H9 (cell line): Measurements from ENCODE around the gene TPM2. TPM values are rescaled to one million over a fixed set of nuclear protein-coding genes. Genes with fewer than 3 reads are reported as not detected.

Experiments
- DNase-seq: peaks from one replicate; pipeline ENCODE4 v3.0.0-alpha.2; 2017
- H2AFZ ChIP-seq: one replicate; pipeline ENCODE4 v1.6.1; 2013; ENCODE audit warnings: mild to moderate bottlenecking, low read length, control low read depth, moderate library complexity
- H2AK5ac ChIP-seq: 2 replicates; pipeline ENCODE4 v1.6.1; 2013; ENCODE audit warnings: low read length, control low read depth, mixed read lengths; ENCODE audit not compliant: insufficient read length
- H2BK120ac ChIP-seq: one replicate; pipeline ENCODE4 v1.6.1; 2013; ENCODE audit warnings: low read depth, mild to moderate bottlenecking, low read length, control low read depth, inconsistent platforms; ENCODE audit not compliant: poor library complexity, severe bottlenecking
- H2BK12ac ChIP-seq: 2 replicates; pipeline ENCODE4 v1.6.1; 2013; ENCODE audit warnings: low read length, control low read depth, mixed read lengths, low read depth; ENCODE audit not compliant: insufficient read length
- H2BK15ac ChIP-seq: 2 replicates; pipeline ENCODE4 v1.6.1; 2013; ENCODE audit warnings: low read depth, low read length, control low read depth
- H2BK20ac ChIP-seq: one replicate; pipeline ENCODE4 v1.6.1; 2013; ENCODE audit warnings: low read depth, mild to moderate bottlenecking, low read length, control low read depth, inconsistent platforms; ENCODE audit not compliant: poor library complexity, severe bottlenecking
- H2BK5ac ChIP-seq: 2 replicates; pipeline ENCODE4 v1.6.1; 2013; ENCODE audit warnings: low read length, control low read depth, mixed read lengths; ENCODE audit not compliant: insufficient read length
- H3K14ac ChIP-seq: 2 replicates; pipeline ENCODE4 v1.6.1; 2013; ENCODE audit warnings: low read length, control low read depth; ENCODE audit not compliant: insufficient read depth
- H3K18ac ChIP-seq: 2 replicates; pipeline ENCODE4 v1.6.1; 2013; ENCODE audit warnings: low read depth, mild to moderate bottlenecking, mixed read lengths, low read length, control low read depth; ENCODE audit not compliant: insufficient read length
- H3K23ac ChIP-seq: 2 replicates; pipeline ENCODE4 v1.6.1; 2013; ENCODE audit warnings: low read length, control low read depth, mixed read lengths, low read depth; ENCODE audit not compliant: insufficient read length
- H3K23me2 ChIP-seq: 2 replicates; pipeline ENCODE4 v1.6.1; 2013; ENCODE audit warnings: low read depth, mild to moderate bottlenecking, mixed read lengths, low read length, control low read depth; ENCODE audit not compliant: insufficient read length, poor library complexity, severe bottlenecking
- H3K27ac ChIP-seq: 2 replicates; pipeline ENCODE4 v1.5.1; 2013; ENCODE audit warnings: low read length, control low read depth, mixed read lengths, low read depth; ENCODE audit not compliant: insufficient read length
- H3K27me3 ChIP-seq: 2 replicates; pipeline ENCODE4 v1.6.1; 2013; ENCODE audit warnings: low read length, control low read depth, inconsistent platforms; ENCODE audit not compliant: insufficient read depth
- H3K4ac ChIP-seq: 2 replicates; pipeline ENCODE4 v1.6.1; 2013; ENCODE audit warnings: low read depth, mild to moderate bottlenecking, control low read depth, inconsistent platforms, low read length, moderate library complexity
- H3K4me1 ChIP-seq: 2 replicates; pipeline ENCODE4 v1.6.1; 2013; ENCODE audit warnings: low read length, control low read depth, inconsistent platforms; ENCODE audit not compliant: insufficient read depth
- H3K4me2 ChIP-seq: 2 replicates; pipeline ENCODE4 v1.6.1; 2013; ENCODE audit warnings: low read length, control low read depth, mixed read lengths; ENCODE audit not compliant: insufficient read length, insufficient read depth
- H3K56ac ChIP-seq: 2 replicates; pipeline ENCODE4 v1.6.1; 2013; ENCODE audit warnings: low read depth, mild to moderate bottlenecking, mixed read lengths, low read length, control low read depth; ENCODE audit not compliant: insufficient read length
- H3K79me1 ChIP-seq: 2 replicates; pipeline ENCODE4 v1.6.1; 2013; ENCODE audit warnings: low read depth, mild to moderate bottlenecking, moderate library complexity, low read length, control low read depth, inconsistent platforms; ENCODE audit not compliant: insufficient read depth, poor library complexity, severe bottlenecking
- H3K79me2 ChIP-seq: 2 replicates; pipeline ENCODE4 v1.6.1; 2013; ENCODE audit warnings: low read length, control low read depth, inconsistent platforms; ENCODE audit not compliant: insufficient read depth
- H3K9ac ChIP-seq: 2 replicates; pipeline ENCODE4 v1.6.1; 2013; ENCODE audit warnings: low read length, control low read depth, mixed read lengths; ENCODE audit not compliant: insufficient read length; ENCODE audit errors: extremely low read depth
- H3K9me3 ChIP-seq: one replicate; pipeline ENCODE4 v1.6.1; 2013; ENCODE audit warnings: low read depth, low read length, inconsistent platforms; ENCODE audit not compliant: control insufficient read depth
- H3T11ph ChIP-seq: one replicate; pipeline ENCODE4 v1.6.1; 2013; ENCODE audit warnings: mild to moderate bottlenecking, low read length, control low read depth, inconsistent platforms
- H4K20me1 ChIP-seq: one replicate; pipeline ENCODE4 v1.6.1; 2013; ENCODE audit not compliant: control insufficient read depth, insufficient read length, insufficient read depth
- H4K5ac ChIP-seq: 2 replicates; pipeline ENCODE4 v1.6.1; 2013; ENCODE audit warnings: low read depth, mild to moderate bottlenecking, mixed read lengths, low read length, control low read depth; ENCODE audit not compliant: insufficient read length
- H4K8ac ChIP-seq: replicated peaks from 2 replicates; pipeline ENCODE4 v1.6.1; 2013; ENCODE audit warnings: low read length, control low read depth, mixed read lengths, low read depth; ENCODE audit not compliant: insufficient read length
- H4K91ac ChIP-seq: 2 replicates; pipeline ENCODE4 v1.6.1; 2013; ENCODE audit warnings: low read depth, mild to moderate bottlenecking, moderate library complexity, mixed read lengths, low read length, control low read depth; ENCODE audit not compliant: insufficient read length
- H3K27ac Mint-ChIP-seq, 3 experiments: 2 replicates in 2 of 3; 3 replicates in 1 of 3; pipeline ENCODE4 v1.8.0; 2020 to 2021; ENCODE audit warnings: mixed read lengths in 3 of 3, mild to moderate bottlenecking in 1 of 3, moderate library complexity in 1 of 3
- H3K27me3 Mint-ChIP-seq: 2 replicates; pipeline ENCODE4 v1.8.0; 2021; ENCODE audit warnings: low read depth, mild to moderate bottlenecking, moderate library complexity, mixed read lengths
- H3K36me3 Mint-ChIP-seq, 3 experiments: 2 replicates in 2 of 3; 3 replicates in 1 of 3; pipeline ENCODE4 v1.8.0; 2020 to 2021; ENCODE audit warnings: low read depth in 3 of 3, mixed read lengths in 3 of 3; ENCODE audit not compliant: insufficient read depth in 1 of 3
- H3K4me1 Mint-ChIP-seq, 2 experiments: 2 replicates each; pipeline ENCODE4 v1.8.0; 2020; ENCODE audit warnings: mixed read lengths in 2 of 2
- H3K4me3 Mint-ChIP-seq, 2 experiments: 2 replicates in 1 of 2; 3 replicates in 1 of 2; pipeline ENCODE4 v1.8.0; 2020 to 2021; ENCODE audit warnings: mild to moderate bottlenecking in 2 of 2, mixed read lengths in 2 of 2, moderate library complexity in 1 of 2
- H3K9me3 Mint-ChIP-seq, 2 experiments: 2 replicates in 1 of 2; 3 replicates in 1 of 2; pipeline ENCODE4 v1.8.0; 2020; ENCODE audit warnings: mild to moderate bottlenecking in 2 of 2, mixed read lengths in 2 of 2, moderate library complexity in 1 of 2
- WGBS: extraction: QIAGEN DNeasy Blood & Tissue Kit; methylation state at CpG from one replicate; pipeline ENCODE4 v1.1.7; 2013; ENCODE audit warnings: missing lambda C conversion rate, low lambda C conversion rate, mixed read lengths; ENCODE audit not compliant: insufficient read length; ENCODE audit errors: extremely low coverage; 5-methylcytosine and 5-hydroxymethylcytosine counted together
- total RNA-seq: library from RNA; stranded (reverse); gene quantifications from 2 replicates; pipeline ENCODE4 v1.2.1, GENCODE V29; 2021
- TF ChIP-seq, protein P1 (sequence below): fragments of 200-600 bp; sonication (generic); conservative IDR thresholded peaks from 3 replicates; pipeline ENCODE4 v1.8.0; 2021; ENCODE audit warnings: antibody characterized with exemption, mild to moderate bottlenecking

The TPM2 gene
- total RNA-seq, 1 experiment from 2014 or later, result 225 TPM

DNA sequence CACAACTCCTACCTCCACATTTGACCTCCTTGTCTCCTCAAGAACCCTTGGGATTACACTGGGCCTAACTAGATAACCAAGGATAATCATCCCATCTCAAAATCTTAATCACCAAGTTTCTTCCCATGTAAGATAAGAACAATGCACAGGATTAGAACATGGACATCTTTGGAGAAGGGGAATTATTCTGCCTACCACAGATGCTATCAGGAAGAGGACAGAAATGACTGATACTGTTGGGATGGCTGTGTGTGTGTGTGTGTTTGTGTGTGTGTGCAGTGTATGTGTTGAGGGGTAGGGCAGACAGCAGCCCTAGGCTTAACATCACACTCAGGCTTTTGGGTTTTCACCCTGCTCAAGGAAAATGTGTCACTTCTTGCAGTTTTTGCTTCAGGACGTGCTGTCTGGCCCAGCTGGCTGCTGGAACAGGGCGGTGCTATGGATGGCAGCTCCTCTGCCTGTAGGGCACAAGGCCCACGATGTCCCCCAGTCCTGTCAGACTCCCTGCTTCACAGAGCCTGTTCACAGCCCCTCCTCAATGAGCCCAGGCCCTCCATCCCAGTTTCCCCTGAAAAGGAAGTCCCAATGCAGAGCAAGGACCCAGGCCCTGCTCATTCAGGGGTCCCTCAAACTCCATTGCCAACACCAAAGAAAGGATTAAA is 8.3 kb downstream of the TPM2 start:
- no peak overlapping the region for H2BK12ac ChIP-seq
- no CpG with 5 or more reads among the region's 3 CpGs for WGBS
- H3K4me1 ChIP-seq, result no peaks in the 10 kb centered on the region; the same call in none of the 2 replicates
- H3K4ac ChIP-seq, result no peak overlapping the region
- H3K9me3 Mint-ChIP-seq, result no peaks in the 10 kb centered on the region
- H3K14ac ChIP-seq, result no peak overlapping the region
- no peak overlapping the region for H3K9ac ChIP-seq
- H2BK120ac ChIP-seq, result no peak overlapping the region
- H2BK15ac ChIP-seq, result no peak overlapping the region
- no peaks in the 10 kb centered on the region for H3K79me2 ChIP-seq
- H3K27me3 Mint-ChIP-seq, result peaks cover 12% of the 10 kb centered on the region
- H3K23me2 ChIP-seq, result no peaks in the 10 kb centered on the region
- no peaks in the 10 kb centered on the region for H4K20me1 ChIP-seq
- no peak for DNase-seq
- H3K27me3 ChIP-seq, result no peaks in the 10 kb centered on the region; the same call in 1 of the 2 replicates
- TF ChIP-seq, protein P1, sequence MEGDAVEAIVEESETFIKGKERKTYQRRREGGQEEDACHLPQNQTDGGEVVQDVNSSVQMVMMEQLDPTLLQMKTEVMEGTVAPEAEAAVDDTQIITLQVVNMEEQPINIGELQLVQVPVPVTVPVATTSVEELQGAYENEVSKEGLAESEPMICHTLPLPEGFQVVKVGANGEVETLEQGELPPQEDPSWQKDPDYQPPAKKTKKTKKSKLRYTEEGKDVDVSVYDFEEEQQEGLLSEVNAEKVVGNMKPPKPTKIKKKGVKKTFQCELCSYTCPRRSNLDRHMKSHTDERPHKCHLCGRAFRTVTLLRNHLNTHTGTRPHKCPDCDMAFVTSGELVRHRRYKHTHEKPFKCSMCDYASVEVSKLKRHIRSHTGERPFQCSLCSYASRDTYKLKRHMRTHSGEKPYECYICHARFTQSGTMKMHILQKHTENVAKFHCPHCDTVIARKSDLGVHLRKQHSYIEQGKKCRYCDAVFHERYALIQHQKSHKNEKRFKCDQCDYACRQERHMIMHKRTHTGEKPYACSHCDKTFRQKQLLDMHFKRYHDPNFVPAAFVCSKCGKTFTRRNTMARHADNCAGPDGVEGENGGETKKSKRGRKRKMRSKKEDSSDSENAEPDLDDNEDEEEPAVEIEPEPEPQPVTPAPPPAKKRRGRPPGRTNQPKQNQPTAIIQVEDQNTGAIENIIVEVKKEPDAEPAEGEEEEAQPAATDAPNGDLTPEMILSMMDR, result no peak
- no peak overlapping the region for H3K56ac ChIP-seq
- no peak overlapping the region for H3K27ac ChIP-seq
- no peak overlapping the region for H4K5ac ChIP-seq
- H2BK20ac ChIP-seq, result no peak overlapping the region
- H3K18ac ChIP-seq, result no peak overlapping the region
- H3K27ac Mint-ChIP-seq, result peak overlapping the region in 1 of 3 experiments; percentile 75; a peak in 3 of 7 replicates
- H2BK5ac ChIP-seq, result no peak overlapping the region
- H2AK5ac ChIP-seq, result no peak overlapping the region
- H3K4me3 Mint-ChIP-seq, result no peak overlapping the region
- H3K4me1 Mint-ChIP-seq, result peaks cover 19 to 23% of the 10 kb centered on the region in 2 experiments
- no peak overlapping the region for H3K4me2 ChIP-seq
- H3K23ac ChIP-seq, result no peak overlapping the region
- H4K8ac ChIP-seq, result no peak overlapping the region
- H3K79me1 ChIP-seq, result no peaks in the 10 kb centered on the region
- H3K9me3 ChIP-seq, result no peaks in the 10 kb centered on the region
- no peak overlapping the region for H2AFZ ChIP-seq
- peaks cover 35 to 47% (median 46%) of the 10 kb centered on the region in 3 experiments; a peak in 6 of 7 replicates for H3K36me3 Mint-ChIP-seq
- no peak overlapping the region for H4K91ac ChIP-seq
- H3T11ph ChIP-seq, result no peak overlapping the region
